HCT116 (cell line): ENCODE measurements around the gene GPR68. TPM values are rescaled to one million over a fixed set of nuclear protein-coding genes. Genes with fewer than 3 reads are reported as not detected.

ENCODE experiments used
- ATAC-seq: fragments of 200-7000 bp; cut with Tn5 transposase; 2 replicates; pipeline ENCODE4 v1.9.1; 2020; ENCODE audit warnings: mild to moderate bottlenecking, moderate library complexity
- BruUV-seq: library from RNA; stranded (reverse); fragments of 400-500 nt; replicated peaks from 2 replicates; lab custom pipeline; 2021; lab: Mats Ljungman, UMichigan
- CTCF ChIA-PET: fragments of 300-600 bp; sonication (Branson Sonifier 250); formaldehyde crosslinking; loops from one replicate; lab custom pipeline; 2021; ENCODE audit warnings: antibody characterized with exemption; lab: Charles Lee
- POLR2A ChIA-PET: fragments of 300-600, 350-600 bp; sonication (Branson Sonifier 250); formaldehyde crosslinking; loops from one replicate; lab custom pipeline; 2021; ENCODE audit warnings: antibody characterized with exemption; lab: Charles Lee
- RAD21 ChIA-PET, 2 experiments: fragments of 300-600 bp; sonication (Branson Sonifier 250); formaldehyde crosslinking; loops; one replicate each; lab custom pipeline; 2023; ENCODE audit warnings: low total read pairs in 2 of 2; ENCODE audit not compliant: uncharacterized antibody in 2 of 2, unreplicated experiment in 2 of 2, low non-redundant PET in 1 of 2; lab: Charles Lee
- DNase-seq: peaks from one replicate; pipeline ENCODE4 v3.0.0-alpha.2; 2010; ENCODE audit warnings: low read depth, low spot score
- H2AFZ ChIP-seq: fragments of 200-600 bp; shearing (Covaris generic), sonication (generic); 2 replicates; pipeline ENCODE4 v1.6.1; 2017; ENCODE audit warnings: low read depth, mixed run types, mixed read lengths, antibody characterized with exemption, low read length; ENCODE audit not compliant: poor library complexity, severe bottlenecking
- H3K27ac ChIP-seq: 2 replicates; pipeline ENCODE4 v1.5.1; 2012; ENCODE audit warnings: low read depth, low read length
- H3K27me3 ChIP-seq: fragments of 200-600 bp; sonication (generic); 2 replicates; pipeline ENCODE4 v1.6.1; 2016; ENCODE audit warnings: mixed run types, low read length, mixed read lengths; ENCODE audit not compliant: insufficient read depth
- H3K36me3 ChIP-seq, 2 experiments: fragments of 200-500 bp in 1 of 2; fragments of 200-600 bp in 1 of 2; sonication (Bioruptor generic) in 1 of 2; sonication (generic) in 1 of 2; 2 replicates each; pipeline versions ENCODE4 v1.5.1 to v1.6.1; 2014 to 2016; ENCODE audit warnings: low read length in 2 of 2, inconsistent platforms in 1 of 2, mixed read lengths in 1 of 2, mixed run types in 1 of 2; ENCODE audit not compliant: insufficient read depth in 2 of 2, control insufficient read depth in 1 of 2
- H3K4me1 ChIP-seq, 2 experiments: fragments of 200-600 bp in 1 of 2; sonication (generic) in 1 of 2; 2 replicates each; pipeline versions ENCODE4 v1.5.1 to v1.6.1; 2012 to 2017; ENCODE audit warnings: low read length in 2 of 2, inconsistent platforms in 1 of 2, mild to moderate bottlenecking in 1 of 2, mixed read lengths in 1 of 2, mixed run types in 1 of 2, moderate library complexity in 1 of 2; ENCODE audit not compliant: insufficient read depth in 2 of 2, control insufficient read depth in 1 of 2
- H3K4me2 ChIP-seq: fragments of 200-600 bp; sonication (generic); 2 replicates; pipeline ENCODE4 v1.6.1; 2017; ENCODE audit warnings: mixed run types, low read length, mixed read lengths
- H3K4me3 ChIP-seq, 2 experiments: fragments of 200-600 bp in 1 of 2; sonication (generic) in 1 of 2; replicated peaks in 1 of 2; 2 replicates each; pipeline ENCODE4 v1.5.1; 2011 to 2016; ENCODE audit warnings: low read length in 2 of 2, control low read depth in 1 of 2, low read depth in 1 of 2, mild to moderate bottlenecking in 1 of 2, mixed read lengths in 1 of 2, mixed run types in 1 of 2
- H3K79me2 ChIP-seq: fragments of 200-600 bp; sonication (generic); 2 replicates; pipeline ENCODE4 v1.6.1; 2017; ENCODE audit warnings: mild to moderate bottlenecking, mixed run types, low read length, moderate library complexity, mixed read lengths; ENCODE audit not compliant: insufficient read depth
- H3K9ac ChIP-seq: fragments of 200-600 bp; sonication (generic); 2 replicates; pipeline ENCODE4 v1.6.1; 2016; ENCODE audit warnings: low read length, mixed read lengths
- H3K9me2 ChIP-seq: fragments of 200-600 bp; sonication (generic), shearing (Covaris generic); 2 replicates; pipeline ENCODE4 v1.6.1; 2017; ENCODE audit warnings: mixed run types, mild to moderate bottlenecking, moderate library complexity; ENCODE audit not compliant: insufficient read depth
- H3K9me3 ChIP-seq, 2 experiments: fragments of 200-500 bp in 1 of 2; fragments of 200-600 bp in 1 of 2; sonication (Bioruptor generic) in 1 of 2; sonication (generic) in 1 of 2; 2 replicates each; pipeline ENCODE4 v1.6.1; 2014 to 2017; ENCODE audit warnings: low read length in 2 of 2, mixed read lengths in 2 of 2, inconsistent platforms in 1 of 2, low read depth in 1 of 2, mild to moderate bottlenecking in 1 of 2, mixed run types in 1 of 2, moderate library complexity in 1 of 2; ENCODE audit not compliant: control insufficient read depth in 1 of 2, insufficient read depth in 1 of 2
- H4K20me1 ChIP-seq: fragments of 200-600 bp; sonication (generic), shearing (Covaris generic); 2 replicates; pipeline ENCODE4 v1.6.1; 2017; ENCODE audit warnings: mixed run types, mild to moderate bottlenecking, moderate library complexity; ENCODE audit not compliant: insufficient read depth
- ELF1 ChIP-seq: IDR thresholded peaks from 2 replicates; pipeline ENCODE4 v1.6.1; 2012; ENCODE audit warnings: low read depth, borderline replicate concordance
- JUND ChIP-seq: IDR thresholded peaks from 2 replicates; pipeline ENCODE4 v1.6.1; 2012
- MAX ChIP-seq: IDR thresholded peaks from 2 replicates; pipeline ENCODE4 v1.6.1; 2012
- POLR2AphosphoS5 ChIP-seq: IDR thresholded peaks from 2 replicates; pipeline ENCODE4 v1.6.1; 2011; ENCODE audit warnings: mild to moderate bottlenecking, low read depth, low read length, moderate library complexity
- SIN3A ChIP-seq: IDR thresholded peaks from 2 replicates; pipeline ENCODE4 v1.6.1; 2012; ENCODE audit warnings: low read depth
- ZNF274 ChIP-seq: fragments of 200-500 bp; sonication (Bioruptor generic); IDR thresholded peaks from 2 replicates; pipeline ENCODE4 v1.6.1; 2014; ENCODE audit warnings: mild to moderate bottlenecking, low read depth, low read length, inconsistent platforms
- intact Hi-C: fragments of 100-400 bp; cut with micrococcal nuclease; formaldehyde crosslinking; loops from 2 replicates; pipeline ENCODE4 v1.10.0; 2022
- total RNA-seq: library from RNA; stranded (reverse); gene quantifications from one replicate; pipeline ENCODE4 v1.2.1, GENCODE V29; 2021; ENCODE audit not compliant: unreplicated experiment

The GPR68 gene
- total RNA-seq, 1 experiment from 2014 or later, result not detected

- Histone ChIP-seq H3K9me3 (no peaks in the 10 kb centered on the region), H3K27me3 (no peaks in the 10 kb centered on the region), H3K4me1 (peaks cover 8 to 12% of the 10 kb centered on the region in 2 experiments; a peak in 2 of 4 replicates), H3K9me2 (no peaks in the 10 kb centered on the region), H3K9ac (no peak overlapping the region), H3K36me3 (no peaks in the 10 kb centered on the region), H3K79me2 (no peaks in the 10 kb centered on the region), H4K20me1 (no peaks in the 10 kb centered on the region), H3K4me3 (no peak overlapping the region), H2AFZ (no peak overlapping the region), H3K4me2 (no peak overlapping the region), H3K27ac (no peak overlapping the region)
- TF ChIP-seq SIN3A, result no peak
- TF ChIP-seq ZNF274, result no peak
- TF ChIP-seq JUND, result no peak
- no peak for TF ChIP-seq MAX
- ATAC-seq, result no peak
- intact Hi-C loops, result no loop called here
- POLR2A ChIA-PET, result no interaction called here
- RAD21 ChIA-PET, result no interaction called here
- CTCF ChIA-PET, result no interaction called here
- no peak for DNase-seq
- BruUV-seq, result no TSS peak
Observed at GRCh38 chr14:91254461-91254860, 10.0 kb upstream of the GPR68 start.

GRCh38 chr14:91253795-91254323 lies 9.4 kb upstream of the GPR68 start:
- no peak overlapping the region for H3K27ac ChIP-seq
- no peaks in the 10 kb centered on the region for H3K9me2 ChIP-seq
- RAD21 ChIA-PET, result no interaction called here
- ATAC-seq, result no peak; the same call in 1 of the 2 replicates
- H3K36me3 ChIP-seq, result no peaks in the 10 kb centered on the region
- H3K79me2 ChIP-seq, result no peaks in the 10 kb centered on the region
- H3K9ac ChIP-seq, result no peak overlapping the region
- TF ChIP-seq POLR2AphosphoS5, result no peak
- TF ChIP-seq ELF1, result no peak
- TF ChIP-seq, all 23 proteins: peak for 0
- Histone ChIP-seq H3K27me3 (no peaks in the 10 kb centered on the region), H2AFZ (no peak overlapping the region), H4K20me1 (no peaks in the 10 kb centered on the region), H3K4me1 (peaks cover 8 to 12% of the 10 kb centered on the region in 2 experiments; a peak in 2 of 4 replicates), H3K4me2 (peak overlapping the region; percentile 37), H3K9me3 (no peaks in the 10 kb centered on the region), H3K4me3 (no peak overlapping the region)
- POLR2A ChIA-PET, result no interaction called here
- intact Hi-C loops, result no loop called here
- no peak for DNase-seq
- no TSS peak for BruUV-seq
- CTCF ChIA-PET, result no interaction called here
